IPS DF 4.7 (cell line): ENCODE measurements around the gene WNT11.

ENCODE experiments used
- DNase-seq: peaks from one replicate; pipeline ENCODE4 v3.0.0-alpha.2; 2013; ENCODE audit warnings: low spot score; ENCODE audit errors: extremely low read depth

Gene WNT11

GRCh38 chr11:76238551-76238950 lies 32.2 kb upstream of the WNT11 start:
- no peak for DNase-seq

- DNase-seq, result no peak
These were observed 31.6 kb upstream of the WNT11 start for GRCh38 chr11:76237914-76238313.

GRCh38 chr11:76237000-76237649 lies 30.8 kb upstream of the WNT11 start:
- no peak for DNase-seq

GRCh38 chr11:76236092-76236999 lies 30.0 kb upstream of the WNT11 start:
- no peak for DNase-seq

- peak; percentile 82 for DNase-seq
These were observed 29.2 kb upstream of the WNT11 start for GRCh38 chr11:76235233-76236091.

- DNase-seq, result no peak
These were observed 28.3 kb upstream of the WNT11 start for GRCh38 chr11:76234416-76235232.

GRCh38 chr11:76234021-76234415 lies 27.7 kb upstream of the WNT11 start:
- no peak for DNase-seq

- no peak for DNase-seq
These were observed 27.1 kb upstream of the WNT11 start for GRCh38 chr11:76233196-76233921.

GRCh38 chr11:76232026-76232665 lies 25.8 kb upstream of the WNT11 start:
- no peak for DNase-seq

- DNase-seq, result no peak
These were observed 24.9 kb upstream of the WNT11 start for GRCh38 chr11:76231121-76231738.

GRCh38 chr11:76230392-76230791 lies 24.1 kb upstream of the WNT11 start:
- DNase-seq, result no peak

GRCh38 chr11:76229690-76230240 lies 23.5 kb upstream of the WNT11 start:
- no peak for DNase-seq

GRCh38 chr11:76228875-76229149 lies 22.5 kb upstream of the WNT11 start:
- DNase-seq, result no peak

GRCh38 chr11:76228071-76228874 lies 22.0 kb upstream of the WNT11 start:
- no peak for DNase-seq

- no peak for DNase-seq
These were observed 20.3 kb upstream of the WNT11 start for GRCh38 chr11:76226626-76227025.

GRCh38 chr11:76225122-76225611 lies 18.9 kb upstream of the WNT11 start:
- no peak for DNase-seq

- DNase-seq, result no peak
These were observed 18.3 kb upstream of the WNT11 start for GRCh38 chr11:76224461-76225121.

- no peak for DNase-seq
These were observed 15.1 kb upstream of the WNT11 start for GRCh38 chr11:76221365-76221764.
